Measurements from ENCODE around the gene BSG. TPM values are rescaled to one million over a fixed set of nuclear protein-coding genes. Genes with fewer than 3 reads are reported as not detected.

BSG gene
- polyA plus RNA-seq, 2 of the 4 experiments (the other 2 are of a cell fraction) = 285 to 579 TPM

DNA sequence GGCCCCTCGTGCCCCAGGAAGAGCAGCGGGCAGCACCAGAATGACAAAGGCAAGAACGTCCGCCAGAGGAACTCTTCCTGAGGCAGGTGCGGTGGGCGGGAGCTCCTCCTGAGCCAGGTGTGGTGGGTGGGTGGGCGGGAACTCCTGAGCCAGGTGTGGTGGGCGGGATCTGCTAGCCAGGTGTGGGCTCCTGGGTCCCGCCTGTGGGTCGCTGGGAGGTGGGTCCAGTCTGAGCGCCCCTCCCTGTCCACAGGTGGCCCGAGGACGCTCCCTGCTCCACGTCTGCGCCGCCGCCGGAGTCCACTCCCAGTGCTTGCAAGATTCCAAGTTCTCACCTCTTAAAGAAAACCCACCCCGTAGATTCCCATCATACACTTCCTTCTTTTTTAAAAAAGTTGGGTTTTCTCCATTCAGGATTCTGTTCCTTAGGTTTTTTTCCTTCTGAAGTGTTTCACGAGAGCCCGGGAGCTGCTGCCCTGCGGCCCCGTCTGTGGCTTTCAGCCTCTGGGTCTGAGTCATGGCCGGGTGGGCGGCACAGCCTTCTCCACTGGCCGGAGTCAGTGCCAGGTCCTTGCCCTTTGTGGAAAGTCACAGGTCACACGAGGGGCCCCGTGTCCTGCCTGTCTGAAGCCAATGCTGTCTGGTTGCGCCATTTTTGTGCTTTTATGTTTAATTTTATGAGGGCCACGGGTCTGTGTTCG is 10.3 kb downstream of the BSG start:
- no peaks in the 10 kb centered on the region for H3K9me3 ChIP-seq
- ChIA-PET CTCF (interaction anchor here (1.1 to 2.4 kb wide), 2 partner anchors 50 to 159 kb away, joined by 3 to 6 read pairs; partner anchors contain the start of gene CDC34), POLR2A (interaction anchor here (0.7 kb wide), 1 partner anchor 10 kb away, joined by 3 read pairs; the partner anchor contains the start of gene BSG)
- peak overlapping the region in 1 of 2 experiments; percentile 55; a peak in 2 of 6 replicates for H3K27ac ChIP-seq
- peaks cover 34% of the 10 kb centered on the region for H3K4me1 ChIP-seq
- 70% methylated on average over 21 of the region's 31 CpGs for WGBS (ENCODE audit: missing lambda C conversion rate)
- no peak overlapping the region for H3K4me2 ChIP-seq
- no peak for DNase-seq (ENCODE audit: low read depth in 1 of 2, low spot score in 1 of 2)
- no peak for ATAC-seq
- H3K4me3 ChIP-seq = no peak overlapping the region
- FAIRE-seq = no peak
- TF ChIP-seq FOSL2 (IDR thresholded peaks at IDR 0.05) (no peak), FOSL2 (CRISPR knock-in tag; IDR thresholded peaks at IDR 0.05) (0 out of 2 replicates have a peak, but pooled peaks have one; percentile 11), RARB (CRISPR knock-in tag; IDR thresholded peaks at IDR 0.05) (no peak)

DNA sequence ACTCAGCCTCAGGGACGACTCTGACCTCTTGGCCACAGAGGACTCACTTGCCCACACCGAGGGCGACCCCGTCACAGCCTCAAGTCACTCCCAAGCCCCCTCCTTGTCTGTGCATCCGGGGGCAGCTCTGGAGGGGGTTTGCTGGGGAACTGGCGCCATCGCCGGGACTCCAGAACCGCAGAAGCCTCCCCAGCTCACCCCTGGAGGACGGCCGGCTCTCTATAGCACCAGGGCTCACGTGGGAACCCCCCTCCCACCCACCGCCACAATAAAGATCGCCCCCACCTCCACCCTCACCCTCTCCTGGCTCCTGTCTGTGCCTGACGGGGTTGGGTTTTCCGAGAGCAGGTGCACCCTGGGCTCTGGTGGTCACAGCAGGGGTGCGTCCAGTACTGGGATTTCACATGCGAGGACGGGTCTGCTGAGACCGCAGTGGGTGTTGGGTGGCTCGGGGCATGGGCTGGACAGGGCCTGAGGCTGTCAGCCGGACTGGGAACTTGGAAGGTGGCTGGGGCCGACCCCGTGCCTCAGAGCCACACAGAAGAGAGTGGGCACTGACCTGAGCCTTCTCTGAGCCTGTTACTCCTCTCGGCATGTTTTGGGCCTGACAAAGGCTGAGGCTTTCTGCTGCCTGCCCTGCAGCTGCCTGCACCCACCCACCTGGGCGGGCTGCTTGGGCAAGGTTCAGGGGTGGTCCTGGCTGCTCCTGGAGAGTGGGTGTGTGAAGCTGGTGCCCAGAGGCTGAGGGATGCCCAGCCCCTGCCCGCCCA is 11.0 kb downstream of the BSG start:
- peaks cover 39% of the 10 kb centered on the region for H3K4me1 ChIP-seq
- no peaks in the 10 kb centered on the region for H3K9me3 ChIP-seq
- WGBS (ENCODE audit: missing lambda C conversion rate) = 91% methylated on average over 19 of the region's 27 CpGs
- no peak for TF ChIP-seq MAFK (IDR thresholded peaks at IDR 0.05; ENCODE audit: partially characterized antibody)
- TF ChIP-seq ZSCAN20 (CRISPR knock-in tag; IDR thresholded peaks at IDR 0.05) = no peak
- no peak for TF ChIP-seq RNF2 (IDR thresholded peaks at IDR 0.05; ENCODE audit: borderline replicate concordance, low read depth)
- TF ChIP-seq ATOH8 (CRISPR knock-in tag; IDR thresholded peaks at IDR 0.05; ENCODE audit: low read depth) = no peak
- no peak for TF ChIP-seq NFE2L2 (conservative IDR thresholded peaks at IDR 0.05; ENCODE audit: low read length)
- no peak for FAIRE-seq
- no peak overlapping the region for H3K4me2 ChIP-seq
- no peak for DNase-seq (ENCODE audit: low read depth in 1 of 2, low spot score in 1 of 2)
- POLR2A ChIA-PET = no interaction called here
- H3K27ac ChIP-seq = peak overlapping the region in 1 of 2 experiments; percentile 55; a peak in 2 of 6 replicates
- CTCF ChIA-PET = interaction anchor here (0.8 to 5.8 kb wide), 23 partner anchors 7 to 159 kb away, joined by 3 to 31 read pairs (median 6); partner anchors contain the start of gene RNF126
- no peak for ATAC-seq
- H3K4me3 ChIP-seq = no peak overlapping the region

DNA sequence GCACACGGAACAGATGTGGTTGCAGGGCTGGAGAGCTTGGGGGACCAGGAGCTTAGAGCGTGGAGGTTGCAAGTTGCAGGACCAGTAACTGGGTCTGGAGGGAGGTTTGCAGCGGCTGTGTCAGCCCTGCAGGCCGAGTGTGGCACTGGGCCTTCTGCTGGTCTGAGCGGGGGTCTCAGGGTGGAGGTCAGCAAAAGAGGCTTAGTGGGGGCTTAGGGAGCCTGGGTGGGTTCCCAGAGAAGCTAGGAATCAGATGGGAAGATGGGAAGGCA is 11.5 kb downstream of the BSG start:
- no peak for TF ChIP-seq HEYL (CRISPR knock-in tag; IDR thresholded peaks at IDR 0.05)
- TF ChIP-seq, protein P1, sequence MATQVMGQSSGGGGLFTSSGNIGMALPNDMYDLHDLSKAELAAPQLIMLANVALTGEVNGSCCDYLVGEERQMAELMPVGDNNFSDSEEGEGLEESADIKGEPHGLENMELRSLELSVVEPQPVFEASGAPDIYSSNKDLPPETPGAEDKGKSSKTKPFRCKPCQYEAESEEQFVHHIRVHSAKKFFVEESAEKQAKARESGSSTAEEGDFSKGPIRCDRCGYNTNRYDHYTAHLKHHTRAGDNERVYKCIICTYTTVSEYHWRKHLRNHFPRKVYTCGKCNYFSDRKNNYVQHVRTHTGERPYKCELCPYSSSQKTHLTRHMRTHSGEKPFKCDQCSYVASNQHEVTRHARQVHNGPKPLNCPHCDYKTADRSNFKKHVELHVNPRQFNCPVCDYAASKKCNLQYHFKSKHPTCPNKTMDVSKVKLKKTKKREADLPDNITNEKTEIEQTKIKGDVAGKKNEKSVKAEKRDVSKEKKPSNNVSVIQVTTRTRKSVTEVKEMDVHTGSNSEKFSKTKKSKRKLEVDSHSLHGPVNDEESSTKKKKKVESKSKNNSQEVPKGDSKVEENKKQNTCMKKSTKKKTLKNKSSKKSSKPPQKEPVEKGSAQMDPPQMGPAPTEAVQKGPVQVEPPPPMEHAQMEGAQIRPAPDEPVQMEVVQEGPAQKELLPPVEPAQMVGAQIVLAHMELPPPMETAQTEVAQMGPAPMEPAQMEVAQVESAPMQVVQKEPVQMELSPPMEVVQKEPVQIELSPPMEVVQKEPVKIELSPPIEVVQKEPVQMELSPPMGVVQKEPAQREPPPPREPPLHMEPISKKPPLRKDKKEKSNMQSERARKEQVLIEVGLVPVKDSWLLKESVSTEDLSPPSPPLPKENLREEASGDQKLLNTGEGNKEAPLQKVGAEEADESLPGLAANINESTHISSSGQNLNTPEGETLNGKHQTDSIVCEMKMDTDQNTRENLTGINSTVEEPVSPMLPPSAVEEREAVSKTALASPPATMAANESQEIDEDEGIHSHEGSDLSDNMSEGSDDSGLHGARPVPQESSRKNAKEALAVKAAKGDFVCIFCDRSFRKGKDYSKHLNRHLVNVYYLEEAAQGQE (IDR thresholded peaks at IDR 0.05) = no peak
- TF ChIP-seq, protein P2, sequence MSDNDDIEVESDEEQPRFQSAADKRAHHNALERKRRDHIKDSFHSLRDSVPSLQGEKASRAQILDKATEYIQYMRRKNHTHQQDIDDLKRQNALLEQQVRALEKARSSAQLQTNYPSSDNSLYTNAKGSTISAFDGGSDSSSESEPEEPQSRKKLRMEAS (IDR thresholded peaks at IDR 0.05) = no peak
- no peak for TF ChIP-seq RNF2 (IDR thresholded peaks at IDR 0.05; ENCODE audit: borderline replicate concordance, low read depth)
- TF ChIP-seq PHF8 (IDR thresholded peaks at IDR 0.05; ENCODE audit: borderline replicate concordance, low read depth) = no peak
- TF ChIP-seq SREBF2 (IDR thresholded peaks at IDR 0.05) = no peak
- no peak for TF ChIP-seq FOSB (CRISPR knock-in tag; IDR thresholded peaks at IDR 0.05)
- TF ChIP-seq BHLHE40 (IDR thresholded peaks at IDR 0.05; ENCODE audit: low read depth, low read length) = no peak
- TF ChIP-seq ZC3H11A (IDR thresholded peaks at IDR 0.05) = no peak
- TF ChIP-seq KDM5A (IDR thresholded peaks at IDR 0.05) = no peak
- TF ChIP-seq RCOR1 (IDR thresholded peaks at IDR 0.05; ENCODE audit: low read depth, low read length) = no peak
- TF ChIP-seq ESRRA (IDR thresholded peaks at IDR 0.05; ENCODE audit: borderline replicate concordance, low read length) = no peak
- TF ChIP-seq, protein P3, sequence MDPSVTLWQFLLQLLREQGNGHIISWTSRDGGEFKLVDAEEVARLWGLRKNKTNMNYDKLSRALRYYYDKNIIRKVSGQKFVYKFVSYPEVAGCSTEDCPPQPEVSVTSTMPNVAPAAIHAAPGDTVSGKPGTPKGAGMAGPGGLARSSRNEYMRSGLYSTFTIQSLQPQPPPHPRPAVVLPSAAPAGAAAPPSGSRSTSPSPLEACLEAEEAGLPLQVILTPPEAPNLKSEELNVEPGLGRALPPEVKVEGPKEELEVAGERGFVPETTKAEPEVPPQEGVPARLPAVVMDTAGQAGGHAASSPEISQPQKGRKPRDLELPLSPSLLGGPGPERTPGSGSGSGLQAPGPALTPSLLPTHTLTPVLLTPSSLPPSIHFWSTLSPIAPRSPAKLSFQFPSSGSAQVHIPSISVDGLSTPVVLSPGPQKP (IDR thresholded peaks at IDR 0.05; ENCODE audit: low read depth, low read length) = no peak
- no peak for TF ChIP-seq EHF (CRISPR knock-in tag; IDR thresholded peaks at IDR 0.05)
- no peak for TF ChIP-seq RARB (CRISPR knock-in tag; IDR thresholded peaks at IDR 0.05)
- no peak for TF ChIP-seq HOXB5 (CRISPR knock-in tag; IDR thresholded peaks at IDR 0.05)
- TF ChIP-seq MYC (IDR thresholded peaks at IDR 0.05; ENCODE audit: borderline replicate concordance, low read length) = no peak
- DNase-seq (ENCODE audit: low read depth in 1 of 2, low spot score in 1 of 2) (no peak), ATAC-seq (no peak), FAIRE-seq (no peak)
- no peak overlapping the region for H3K4me2 ChIP-seq
- peaks cover 45% of the 10 kb centered on the region for H3K4me1 ChIP-seq
- CTCF ChIA-PET = interaction anchor here (0.8 to 5.8 kb wide), 28 partner anchors 7 to 159 kb away, joined by 3 to 31 read pairs (median 5); partner anchors contain the start of gene RNF126
- 83% methylated on average over 5 of the region's 5 CpGs for WGBS (ENCODE audit: missing lambda C conversion rate)
- peak overlapping the region in 1 of 2 experiments; percentile 54; a peak in 2 of 6 replicates for H3K27ac ChIP-seq
- no peaks in the 10 kb centered on the region for H3K9me3 ChIP-seq
- H3K4me3 ChIP-seq = no peak overlapping the region
- POLR2A ChIA-PET = no interaction called here

Data from A549 (cell line).